T-cell (primary cell): ENCODE results near the gene IL10RB. TPM values are rescaled to one million over a fixed set of nuclear protein-coding genes. Genes with fewer than 3 reads are reported as not detected.

Experiments
- ATAC-seq, 4 experiments: fragments of 200-7000 bp in 3 of 4; fragments of 150-1000 bp in 1 of 4; cut with Tn5 transposase; replicated peaks in 1 of 4; 1 replicate in 3 of 4; 2 replicates in 1 of 4; pipeline ENCODE4 v1.10.0; 2021; ENCODE audit warnings: moderate library complexity in 3 of 4, mild to moderate bottlenecking in 2 of 4, moderate number of reproducible peaks in 1 of 4
- CTCF ChIA-PET, 2 donors: fragments of 300-600 bp; sonication (Branson Sonifier 250); formaldehyde crosslinking; loops; one replicate each; lab custom pipeline; 2022; ENCODE audit warnings: antibody characterized with exemption in 2 of 2; lab: Charles Lee
- POLR2A ChIA-PET, 2 donors: fragments of 300-600 bp; sonication (Branson Sonifier 250); formaldehyde crosslinking; loops; one replicate each; lab custom pipeline; 2022; ENCODE audit warnings: antibody characterized with exemption in 2 of 2; lab: Charles Lee
- DNase-seq, 35 experiments: peaks; one replicate each; pipeline versions ENCODE4 v3.0.0 to v3.0.0-alpha.2; 2013 to 2023
- H3K27ac ChIP-seq: one replicate; pipeline ENCODE4 v1.5.1; 2013; ENCODE audit warnings: low read length
- H3K27me3 ChIP-seq, 2 experiments: replicated peaks in 1 of 2; 1 replicate in 1 of 2; 2 replicates in 1 of 2; pipeline versions ENCODE4 v1.6.1 to v1.7.0; 2013; ENCODE audit warnings: low read length in 1 of 2, mixed read lengths in 1 of 2; ENCODE audit not compliant: control insufficient read depth in 2 of 2, insufficient read depth in 2 of 2; ENCODE audit errors: extremely low read depth in 1 of 2
- H3K36me3 ChIP-seq, 2 donors: 1 replicate in 1 of 2; 2 replicates in 1 of 2; pipeline versions ENCODE4 v1.6.1 to v1.7.0; 2013; ENCODE audit warnings: low read length in 1 of 2; ENCODE audit not compliant: control insufficient read depth in 2 of 2, insufficient read depth in 1 of 2; ENCODE audit errors: extremely low read depth in 1 of 2
- H3K4me1 ChIP-seq, 2 experiments: 1 replicate in 1 of 2; 2 replicates in 1 of 2; pipeline versions ENCODE4 v1.6.1 to v1.7.0; 2013; ENCODE audit warnings: low read length in 2 of 2, mixed read lengths in 1 of 2; ENCODE audit not compliant: insufficient read depth in 2 of 2, control insufficient read depth in 1 of 2; ENCODE audit errors: extremely low read depth in 1 of 2
- H3K4me3 ChIP-seq, 2 donors: 1 replicate in 1 of 2; 2 replicates in 1 of 2; pipeline versions ENCODE4 v1.5.1 to v1.7.0; 2013; ENCODE audit warnings: mild to moderate bottlenecking in 2 of 2, low read length in 1 of 2, moderate library complexity in 1 of 2; ENCODE audit not compliant: control insufficient read depth in 1 of 2; ENCODE audit errors: extremely low read depth in 1 of 2
- H3K9me3 ChIP-seq: 2 replicates; pipeline ENCODE4 v1.7.0; 2013
- H3K27ac Mint-ChIP-seq, 2 donors: one replicate each; pipeline ENCODE4 v1.8.0; 2020 to 2021; ENCODE audit warnings: mild to moderate bottlenecking in 2 of 2, mixed read lengths in 2 of 2
- H3K27me3 Mint-ChIP-seq, 2 donors: one replicate each; pipeline ENCODE4 v1.8.0; 2021 to 2022; ENCODE audit warnings: mixed read lengths in 2 of 2
- H3K36me3 Mint-ChIP-seq: one replicate; pipeline ENCODE4 v1.8.0; 2021; ENCODE audit warnings: mixed read lengths
- H3K4me1 Mint-ChIP-seq, 3 donors: one replicate each; pipeline ENCODE4 v1.8.0; 2020 to 2022; ENCODE audit warnings: mixed read lengths in 3 of 3, mild to moderate bottlenecking in 1 of 3
- H3K4me3 Mint-ChIP-seq, 3 donors: one replicate each; pipeline ENCODE4 v1.8.0; 2020 to 2022; ENCODE audit warnings: mild to moderate bottlenecking in 3 of 3, mixed read lengths in 3 of 3, moderate library complexity in 3 of 3
- H3K9me3 Mint-ChIP-seq, 3 donors: one replicate each; pipeline ENCODE4 v1.8.0; 2020 to 2022; ENCODE audit warnings: mixed read lengths in 3 of 3
- WGBS: methylation state at CpG from one replicate; pipeline ENCODE4 v1.1.5; 2013; ENCODE audit warnings: missing lambda C conversion rate; ENCODE audit not compliant: insufficient coverage; 5-methylcytosine and 5-hydroxymethylcytosine counted together
- total RNA-seq, 35 experiments: library from RNA in 6 of 35; stranded (reverse) in 6 of 35; fragments of 120-200 nt in 1 of 35; gene quantifications; one replicate each; pipeline versions ENCODE4 v1.2.1 to v1.2.4 and lab custom pipeline; 2013 to 2026

Gene IL10RB
- total RNA-seq, 5 donors from 2014 or later (not counting 1 experiment from before 2014, with no cell fraction given): 19.5 to 29.6 (median 25.6) TPM

DNA sequence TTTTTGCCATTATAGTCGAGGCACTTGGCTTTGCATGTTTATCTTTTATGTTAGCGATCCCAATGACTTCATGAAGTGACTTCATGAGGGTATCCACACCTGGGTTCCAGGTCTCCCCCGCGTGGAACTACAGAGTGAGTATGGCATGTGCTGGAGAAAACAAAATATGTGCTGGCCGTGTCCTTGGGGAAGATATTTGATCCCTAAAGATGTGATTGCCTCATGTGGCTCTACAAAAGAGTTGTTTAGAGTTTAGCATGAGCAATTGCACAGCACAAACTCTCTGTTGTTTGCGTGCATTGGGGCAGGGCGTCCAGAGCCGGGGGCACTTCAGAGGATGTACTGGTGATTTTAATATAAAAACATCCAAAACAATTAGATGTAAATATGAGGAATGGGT, 4.8 kb downstream of the IL10RB start:
- H3K9me3 ChIP-seq: no peaks in the 10 kb centered on the region
- Mint-ChIP-seq H3K36me3 (peaks cover 31% of the 10 kb centered on the region), H3K9me3 (no peaks in the 10 kb centered on the region), H3K4me3 (no peak overlapping the region), H3K4me1 (peaks cover 62 to 64% (median 63%) of the 10 kb centered on the region in 3 donors), H3K27me3 (no peaks in the 10 kb centered on the region), H3K27ac (peak overlapping the region in 1 of 2 donors; percentile 12)
- no peaks in the 10 kb centered on the region for H3K27me3 ChIP-seq
- H3K36me3 ChIP-seq: peaks cover 2 to 46% of the 10 kb centered on the region in 2 donors
- no peak for ATAC-seq
- WGBS: 100% methylated on average over 5 of the region's 8 CpGs
- peaks cover 5 to 40% of the 10 kb centered on the region in 2 experiments for H3K4me1 ChIP-seq
- no peak for DNase-seq
- H3K27ac ChIP-seq: no peak overlapping the region
- ChIA-PET CTCF (no interaction called here), POLR2A (no interaction called here)
- no peak overlapping the region for H3K4me3 ChIP-seq

- H3K27me3 ChIP-seq: no peaks in the 10 kb centered on the region
- WGBS: 94% methylated on average over 3 of the region's 6 CpGs
- no peak overlapping the region for H3K27ac ChIP-seq
- Mint-ChIP-seq H3K4me3 (no peak overlapping the region), H3K9me3 (no peaks in the 10 kb centered on the region), H3K27me3 (no peaks in the 10 kb centered on the region), H3K4me1 (peaks cover 46 to 50% (median 49%) of the 10 kb centered on the region in 3 donors), H3K27ac (peak overlapping the region in 1 of 2 donors; percentile 29), H3K36me3 (peaks cover 43% of the 10 kb centered on the region)
- no peak for DNase-seq
- POLR2A ChIA-PET: no interaction called here
- CTCF ChIA-PET: interaction anchor here in 1 of 2 donors (0.5 kb wide), 1 partner anchor 59 kb away, joined by 4 read pairs; no protein-coding TSS in a partner anchor
- H3K4me1 ChIP-seq: peaks cover 0 to 24% of the 10 kb centered on the region in 2 experiments
- no peak for ATAC-seq
- no peaks in the 10 kb centered on the region for H3K9me3 ChIP-seq
- peaks cover 2 to 58% of the 10 kb centered on the region in 2 donors for H3K36me3 ChIP-seq
- no peak overlapping the region for H3K4me3 ChIP-seq
Observed at GRCh38 chr21:33273044-33273443, 6.9 kb downstream of the IL10RB start.

DNA sequence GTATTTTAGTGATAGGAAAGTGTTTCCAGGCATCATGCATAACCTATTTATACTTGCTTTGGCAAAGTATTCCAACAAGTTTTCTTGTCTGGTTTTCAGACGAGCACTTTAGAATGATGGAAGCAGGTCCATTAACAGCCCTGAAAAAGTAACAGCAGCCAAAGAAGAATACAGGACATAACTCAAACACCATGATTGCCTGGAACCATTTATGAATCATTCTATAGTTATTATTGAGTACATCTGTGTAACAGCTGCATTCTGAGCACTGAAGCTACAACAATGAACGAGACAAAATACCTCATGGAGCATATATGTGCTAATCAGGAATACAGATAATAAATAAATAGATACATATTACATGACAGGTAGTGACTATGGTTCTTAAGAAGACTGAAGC, 12.6 kb downstream of the IL10RB start:
- ChIA-PET CTCF (interaction anchor here in 1 of 2 donors (0.6 to 1.0 kb wide), 2 partner anchors 74 to 315 kb away, joined by 6 read pairs; no protein-coding TSS in a partner anchor), POLR2A (no interaction called here)
- Histone ChIP-seq H3K4me3 (no peak overlapping the region), H3K27ac (no peak overlapping the region), H3K36me3 (peaks cover 24 to 67% of the 10 kb centered on the region in 2 donors), H3K4me1 (peaks cover 0 to 4% of the 10 kb centered on the region in 2 experiments), H3K27me3 (no peaks in the 10 kb centered on the region), H3K9me3 (peaks cover 3% of the 10 kb centered on the region)
- DNase-seq: no peak
- Mint-ChIP-seq H3K9me3 (no peaks in the 10 kb centered on the region), H3K27me3 (no peaks in the 10 kb centered on the region), H3K36me3 (peaks cover 59% of the 10 kb centered on the region), H3K4me3 (no peak overlapping the region), H3K4me1 (peaks cover 9 to 14% (median 12%) of the 10 kb centered on the region in 3 donors), H3K27ac (no peak overlapping the region)
- ATAC-seq: no peak
- no CpG with 5 or more reads among the region's 2 CpGs for WGBS

- DNase-seq (no peak), ATAC-seq (no peak)
- Mint-ChIP-seq H3K4me1 (peaks cover 6 to 12% (median 12%) of the 10 kb centered on the region in 3 donors), H3K4me3 (no peak overlapping the region), H3K27me3 (no peaks in the 10 kb centered on the region), H3K27ac (peak overlapping the region in 1 of 2 donors; percentile 8), H3K36me3 (peaks cover 62% of the 10 kb centered on the region), H3K9me3 (no peaks in the 10 kb centered on the region)
- H3K27me3 ChIP-seq: no peaks in the 10 kb centered on the region
- CTCF ChIA-PET: interaction anchor here (0.6 to 1.0 kb wide), 3 partner anchors 74 to 315 kb away, joined by 3 to 6 read pairs (median 6); no protein-coding TSS in a partner anchor
- POLR2A ChIA-PET: no interaction called here
- no peak overlapping the region for H3K4me3 ChIP-seq
- peaks cover 30 to 71% of the 10 kb centered on the region in 2 donors for H3K36me3 ChIP-seq
- no peak overlapping the region for H3K27ac ChIP-seq
- H3K9me3 ChIP-seq: peaks cover 3% of the 10 kb centered on the region
- WGBS: 100% methylated on average over 1 of the region's 3 CpGs
- H3K4me1 ChIP-seq: peaks cover 0 to 4% of the 10 kb centered on the region in 2 experiments
Observed at GRCh38 chr21:33279330-33279820, 13.2 kb downstream of the IL10RB start.

- H3K4me1 ChIP-seq: peaks cover 0 to 4% of the 10 kb centered on the region in 2 experiments
- 100% methylated on average over 3 of the region's 6 CpGs for WGBS
Observed at GRCh38 chr21:33281096-33281652, 15.0 kb downstream of the IL10RB start.

GRCh38 chr21:33283203-33283602, 17.0 kb downstream of the IL10RB start:
- Histone ChIP-seq H3K27me3 (no peaks in the 10 kb centered on the region), H3K9me3 (peaks cover 3% of the 10 kb centered on the region), H3K27ac (no peak overlapping the region), H3K4me1 (peaks cover 0 to 4% of the 10 kb centered on the region in 2 experiments), H3K36me3 (peaks cover 46 to 83% of the 10 kb centered on the region in 2 donors), H3K4me3 (no peak overlapping the region)
- CTCF ChIA-PET: interaction anchor here (0.7 to 0.8 kb wide), 2 partner anchors 86 to 489 kb away, joined by 3 read pairs; no protein-coding TSS in a partner anchor
- POLR2A ChIA-PET: interaction anchor here in 1 of 2 donors (0.7 kb wide), 1 partner anchor 36 kb away, joined by 3 read pairs; no protein-coding TSS in a partner anchor
- DNase-seq: no peak
- Mint-ChIP-seq H3K27me3 (no peaks in the 10 kb centered on the region), H3K36me3 (peaks cover 67% of the 10 kb centered on the region), H3K4me1 (peaks cover 6 to 12% (median 8%) of the 10 kb centered on the region in 3 donors), H3K9me3 (no peaks in the 10 kb centered on the region), H3K4me3 (no peak overlapping the region), H3K27ac (no peak overlapping the region)
- peak in 1 of 4 experiments; percentile 20 for ATAC-seq
- WGBS: 90% methylated on average over 3 of the region's 5 CpGs

More at GRCh38 chr21:33281096-33281652, 15.0 kb downstream of the IL10RB start:
- H3K4me3 Mint-ChIP-seq: no peak overlapping the region
- ChIA-PET POLR2A (no interaction called here), CTCF (interaction anchor here in 1 of 2 donors (0.6 kb wide), 1 partner anchor 30 kb away, joined by 3 read pairs; no protein-coding TSS in a partner anchor)
- ATAC-seq (no peak), DNase-seq (no peak)
- no peaks in the 10 kb centered on the region for H3K9me3 Mint-ChIP-seq
- no peak overlapping the region for H3K27ac Mint-ChIP-seq
- H3K36me3 ChIP-seq: peaks cover 40 to 78% of the 10 kb centered on the region in 2 donors
- H3K36me3 Mint-ChIP-seq: peaks cover 67% of the 10 kb centered on the region
- peaks cover 6 to 12% (median 8%) of the 10 kb centered on the region in 3 donors for H3K4me1 Mint-ChIP-seq
- H3K27ac ChIP-seq: no peak overlapping the region
- H3K27me3 ChIP-seq: no peaks in the 10 kb centered on the region
- H3K27me3 Mint-ChIP-seq: no peaks in the 10 kb centered on the region
- H3K9me3 ChIP-seq: peaks cover 3% of the 10 kb centered on the region
- no peak overlapping the region for H3K4me3 ChIP-seq
